MCF 10A (cell line): ENCODE data around the gene SH3GL3. TPM values are rescaled to one million over a fixed set of nuclear protein-coding genes. Genes with fewer than 3 reads are reported as not detected.

Experiments used
- BruUV-seq: library from RNA; stranded (reverse); fragments of 400-500 nt; replicated peaks from 2 replicates; lab custom pipeline; 2021; lab: Mats Ljungman, UMichigan
- CTCF ChIA-PET: fragments of 300-600 bp; sonication (Branson Sonifier 250); formaldehyde crosslinking; extraction: SDS; loops from one replicate; lab custom pipeline; 2021; ENCODE audit warnings: antibody characterized with exemption, inconsistent platforms; lab: Yijun Ruan, JAX
- POLR2A ChIA-PET: fragments of 300-600, 350-650 bp; sonication (Branson Sonifier 250); formaldehyde crosslinking; extraction: SDS; loops from one replicate; lab custom pipeline; 2020; ENCODE audit warnings: antibody characterized with exemption, inconsistent platforms; lab: Yijun Ruan, JAX
- DNase-seq: peaks from one replicate; pipeline ENCODE4 v3.0.0-alpha.2; 2018; ENCODE audit not compliant: unreplicated experiment
- H3K27ac Mint-ChIP-seq: one replicate; pipeline ENCODE4 v1.8.0; 2022; ENCODE audit warnings: mild to moderate bottlenecking, low read depth, mixed read lengths; ENCODE audit not compliant: unreplicated experiment
- H3K27me3 Mint-ChIP-seq: one replicate; pipeline ENCODE4 v1.8.0; 2022; ENCODE audit warnings: mixed read lengths; ENCODE audit not compliant: insufficient read depth, unreplicated experiment
- H3K36me3 Mint-ChIP-seq: one replicate; pipeline ENCODE4 v1.8.0; 2022; ENCODE audit warnings: mild to moderate bottlenecking, moderate library complexity, mixed read lengths; ENCODE audit not compliant: insufficient read depth, unreplicated experiment
- H3K4me1 Mint-ChIP-seq: one replicate; pipeline ENCODE4 v1.8.0; 2022; ENCODE audit warnings: mixed read lengths; ENCODE audit not compliant: insufficient read depth, unreplicated experiment
- H3K4me3 Mint-ChIP-seq: one replicate; pipeline ENCODE4 v1.8.0; 2022; ENCODE audit warnings: mild to moderate bottlenecking, moderate library complexity, mixed read lengths; ENCODE audit not compliant: unreplicated experiment
- H3K9me3 Mint-ChIP-seq: one replicate; pipeline ENCODE4 v1.8.0; 2022; ENCODE audit warnings: mixed read lengths; ENCODE audit not compliant: unreplicated experiment
- CTCF ChIP-seq: fragments of 200-600 bp; IDR thresholded peaks from one replicate; pipeline ENCODE4 v1.8.0; 2022; ENCODE audit warnings: antibody characterized with exemption, mild to moderate bottlenecking; ENCODE audit not compliant: unreplicated experiment
- intact Hi-C: fragments of 100-400 bp; cut with micrococcal nuclease; formaldehyde crosslinking; loops from 2 replicates; pipeline ENCODE4 v1.14.1; 2022
- total RNA-seq: library from RNA; stranded (reverse); gene quantifications from 2 replicates; pipeline ENCODE4 v1.2.3, GENCODE V29; 2022

SH3GL3 gene
- total RNA-seq, 1 experiment from 2014 or later: 0.19 TPM

GRCh38 chr15:83610132-83610531 is 163.0 kb downstream of the SH3GL3 start:
- no peaks in the 10 kb centered on the region for H3K27me3 Mint-ChIP-seq
- intact Hi-C loops: no loop called here
- CTCF ChIA-PET: no interaction called here
- TF ChIP-seq CTCF: no peak
- H3K4me3 Mint-ChIP-seq: no peak overlapping the region
- no peaks in the 10 kb centered on the region for H3K4me1 Mint-ChIP-seq
- no peak overlapping the region for H3K27ac Mint-ChIP-seq
- POLR2A ChIA-PET: no interaction called here
- no peaks in the 10 kb centered on the region for H3K36me3 Mint-ChIP-seq
- BruUV-seq: no TSS peak
- H3K9me3 Mint-ChIP-seq: no peaks in the 10 kb centered on the region
- DNase-seq: no peak

DNA sequence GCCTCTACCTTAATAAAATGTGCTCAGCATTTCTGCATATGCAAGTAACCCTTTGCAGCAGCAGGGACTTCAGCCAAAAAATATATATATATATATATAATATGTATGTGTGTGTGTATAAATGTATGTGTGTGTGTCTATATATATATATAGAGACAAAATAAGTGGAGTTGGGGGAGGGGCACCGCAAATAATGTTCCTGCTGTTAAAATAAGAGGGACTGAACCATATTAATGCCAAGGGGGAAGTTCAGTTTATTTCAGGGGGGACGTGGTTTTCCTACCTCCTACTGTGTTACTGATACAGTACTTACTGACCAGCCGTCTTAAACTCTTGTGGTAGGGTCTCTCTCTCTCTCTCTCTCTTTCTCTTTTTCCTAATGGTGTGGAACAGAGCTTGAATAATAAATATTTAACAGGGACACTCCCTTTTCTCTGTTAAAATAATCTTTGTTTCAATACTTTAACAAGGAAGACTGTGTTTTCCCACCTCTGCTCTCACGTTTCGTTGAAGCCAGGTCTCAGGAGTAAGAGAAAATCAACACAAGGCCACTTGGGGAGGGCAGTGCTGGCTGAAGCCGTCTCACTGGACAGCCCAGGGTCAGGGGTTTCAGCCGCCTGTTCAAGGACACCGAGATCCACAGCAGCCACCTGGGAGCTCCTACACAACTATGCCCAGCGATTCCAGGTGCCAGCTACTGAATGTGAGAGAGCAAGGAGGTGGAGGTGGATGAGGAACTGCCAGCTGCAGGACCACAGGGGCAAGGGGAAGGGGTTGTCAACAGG is 164.0 kb downstream of the SH3GL3 start:
- no peak overlapping the region for H3K27ac Mint-ChIP-seq
- POLR2A ChIA-PET: no interaction called here
- DNase-seq: no peak

GRCh38 chr15:83612226-83612625 is 165.1 kb downstream of the SH3GL3 start:
- intact Hi-C loops: no loop called here
- Mint-ChIP-seq H3K4me1 (no peaks in the 10 kb centered on the region), H3K9me3 (no peaks in the 10 kb centered on the region), H3K36me3 (no peaks in the 10 kb centered on the region), H3K27me3 (no peaks in the 10 kb centered on the region), H3K27ac (no peak overlapping the region), H3K4me3 (no peak overlapping the region)
- POLR2A ChIA-PET: no interaction called here
- CTCF ChIA-PET: interaction anchor here (0.6 kb wide), 3 partner anchors 8 to 719 kb away, joined by 3 to 5 read pairs (median 4); no protein-coding TSS in a partner anchor
- no peak for TF ChIP-seq CTCF
- DNase-seq: peak; percentile 4
- no TSS peak for BruUV-seq

More for the DNA sequence above, 164.0 kb downstream of the SH3GL3 start:
- no peaks in the 10 kb centered on the region for H3K9me3 Mint-ChIP-seq
- no peaks in the 10 kb centered on the region for H3K36me3 Mint-ChIP-seq
- no TSS peak for BruUV-seq
- intact Hi-C loops: no loop called here
- no peaks in the 10 kb centered on the region for H3K4me1 Mint-ChIP-seq
- H3K4me3 Mint-ChIP-seq: no peak overlapping the region
- TF ChIP-seq CTCF: no peak
- no peaks in the 10 kb centered on the region for H3K27me3 Mint-ChIP-seq
- CTCF ChIA-PET: interaction anchor here (1.0 kb wide), 2 partner anchors 23 to 424 kb away, joined by 3 to 4 read pairs; no protein-coding TSS in a partner anchor

GRCh38 chr15:83612898-83613635 is 165.9 kb downstream of the SH3GL3 start:
- CTCF ChIA-PET: interaction anchor here (0.6 kb wide), 2 partner anchors 8 to 720 kb away, joined by 3 to 5 read pairs; no protein-coding TSS in a partner anchor
- no peaks in the 10 kb centered on the region for H3K27me3 Mint-ChIP-seq
- no peaks in the 10 kb centered on the region for H3K9me3 Mint-ChIP-seq
- TF ChIP-seq CTCF: no peak
- no peak overlapping the region for H3K27ac Mint-ChIP-seq
- BruUV-seq: no TSS peak
- intact Hi-C loops: no loop called here
- POLR2A ChIA-PET: no interaction called here
- H3K36me3 Mint-ChIP-seq: no peaks in the 10 kb centered on the region
- H3K4me3 Mint-ChIP-seq: no peak overlapping the region
- no peaks in the 10 kb centered on the region for H3K4me1 Mint-ChIP-seq
- DNase-seq: no peak
